NCI-H82 (cell line): ENCODE measurements around the gene ITGA2.
A peak's percentile ranks its signal among the peaks of the same experiment; 100 is the strongest.
"Not testable (repeated sequence)": the region's sequence is repeated elsewhere in the genome, so short reads cannot be mapped to it uniquely, and the experiment has no call there.

Source experiments
- DNase-seq: peaks from one replicate; lab custom pipeline; 2025; lab: John Stamatoyannopoulos, UW

ITGA2 gene

DNA sequence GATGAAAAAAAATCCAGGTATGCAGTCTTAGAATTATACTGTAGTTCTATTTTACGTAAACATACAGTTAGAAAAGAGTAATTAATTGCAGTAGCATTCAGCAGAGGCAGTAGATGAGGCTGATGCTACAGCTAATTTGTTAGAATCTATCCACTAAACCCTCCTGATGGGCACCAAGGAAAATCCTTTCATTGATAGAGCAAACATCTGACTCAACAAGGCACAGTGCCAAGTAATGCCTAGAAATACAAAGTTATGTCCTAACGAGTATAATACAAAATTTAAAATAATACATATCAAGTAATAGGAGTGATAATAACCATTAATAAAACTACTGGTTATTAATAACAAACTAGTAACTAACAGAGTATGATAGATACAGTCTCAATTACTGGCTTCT is 111.5 kb downstream of the ITGA2 start:
- no peak for DNase-seq

DNA sequence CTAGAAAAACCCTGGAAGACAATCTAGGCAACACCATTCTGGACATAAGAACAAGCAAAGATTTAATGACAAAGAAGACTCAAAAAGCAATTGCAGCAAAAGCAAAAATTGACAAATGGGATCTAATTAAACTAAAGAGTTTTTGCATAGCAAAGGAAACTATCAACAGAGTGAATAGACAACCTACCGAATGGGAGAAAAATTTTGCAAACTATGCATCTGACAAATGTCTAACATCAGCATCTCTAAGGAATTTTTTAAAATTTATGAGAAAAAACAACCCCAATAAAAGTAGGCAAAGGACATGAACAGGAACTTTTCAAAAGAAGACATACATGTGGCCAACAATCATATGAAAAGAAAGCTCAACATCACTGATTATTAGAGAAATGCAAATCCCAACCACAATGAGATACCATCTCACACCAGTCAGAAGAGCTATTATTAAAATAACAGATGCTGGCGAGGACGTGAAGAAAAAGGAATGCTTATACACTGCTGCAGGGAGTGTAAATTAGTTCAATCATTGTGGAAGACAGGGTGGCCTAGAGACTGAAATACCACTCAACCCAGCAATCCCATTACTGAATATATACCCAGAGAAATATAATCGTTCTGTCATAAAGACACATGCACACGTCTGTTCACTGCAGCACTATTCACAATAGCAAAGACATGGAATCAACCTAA is 116.6 kb downstream of the ITGA2 start:
- DNase-seq = no peak

DNA sequence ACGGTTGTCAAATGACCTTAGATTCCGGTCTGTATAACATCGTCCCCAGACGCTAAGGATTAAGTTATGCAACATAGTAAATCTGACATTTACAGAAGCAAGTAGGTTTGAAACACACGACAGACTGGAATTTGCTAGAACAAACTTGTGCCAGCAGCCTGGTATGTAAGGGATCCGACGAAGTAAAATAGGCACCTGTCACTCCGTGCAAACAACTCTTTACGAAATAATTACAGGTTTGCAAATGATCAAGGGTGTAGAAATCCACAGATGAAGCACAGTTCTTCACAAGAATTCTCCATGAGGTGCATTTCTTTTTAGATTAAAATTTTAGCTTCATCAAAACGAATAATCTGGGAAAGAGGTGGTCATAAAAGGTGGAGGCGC is 119.9 kb downstream of the ITGA2 start:
- DNase-seq = peak; percentile 17

- peak; percentile 92 for DNase-seq
Observed at GRCh38 chr5:53109443-53110127, 120.4 kb downstream of the ITGA2 start, which contains the start of gene MOCS2. Gene MOCS2 (minus strand): TSS chr5:53109757. CDS start chr5:53107174, 2,583 bp downstream.

- DNase-seq = no peak
Observed at GRCh38 chr5:53110156-53110555, 121.0 kb downstream of the ITGA2 start.

DNA sequence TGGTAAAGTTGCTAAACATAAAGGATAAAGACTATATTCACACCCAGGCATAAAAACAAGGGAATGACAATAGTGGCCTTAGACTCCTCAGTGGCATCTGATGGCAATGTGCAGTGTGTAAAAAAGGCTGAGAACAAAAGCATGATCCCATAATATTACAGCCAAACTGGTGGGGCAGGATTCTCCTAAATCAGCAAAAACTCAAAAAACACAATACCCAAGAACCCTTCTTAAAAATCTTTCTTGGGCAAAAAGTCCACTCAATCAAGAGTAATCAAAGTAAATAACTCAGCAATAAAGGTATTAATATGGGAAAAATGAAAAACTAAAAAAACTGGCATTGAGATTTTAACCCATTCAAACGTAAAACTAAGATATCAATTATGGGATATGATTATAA is 122.0 kb downstream of the ITGA2 start:
- no peak for DNase-seq

- DNase-seq = not testable (repeated sequence)
Observed at GRCh38 chr5:53112307-53112706, 123.2 kb downstream of the ITGA2 start.

DNA sequence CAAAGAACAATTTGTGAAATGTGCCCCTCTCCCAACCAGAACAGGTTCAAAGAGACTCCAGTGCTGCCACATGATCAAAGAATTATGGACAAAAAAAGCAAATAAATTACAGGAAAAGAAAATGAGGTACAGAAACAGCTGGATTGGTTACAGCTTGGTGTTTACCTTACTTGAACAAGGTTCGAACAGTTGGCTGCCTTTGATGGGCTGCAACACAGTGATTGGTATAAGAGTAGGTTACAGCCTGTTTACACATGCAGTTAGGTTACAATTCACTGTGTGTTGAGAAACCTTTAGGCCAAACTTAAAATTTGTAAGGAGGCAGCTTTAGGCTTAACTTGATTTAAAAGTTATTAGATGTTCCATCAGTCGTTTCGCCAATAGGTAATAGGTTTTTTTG is 123.8 kb downstream of the ITGA2 start:
- DNase-seq = no peak

DNA sequence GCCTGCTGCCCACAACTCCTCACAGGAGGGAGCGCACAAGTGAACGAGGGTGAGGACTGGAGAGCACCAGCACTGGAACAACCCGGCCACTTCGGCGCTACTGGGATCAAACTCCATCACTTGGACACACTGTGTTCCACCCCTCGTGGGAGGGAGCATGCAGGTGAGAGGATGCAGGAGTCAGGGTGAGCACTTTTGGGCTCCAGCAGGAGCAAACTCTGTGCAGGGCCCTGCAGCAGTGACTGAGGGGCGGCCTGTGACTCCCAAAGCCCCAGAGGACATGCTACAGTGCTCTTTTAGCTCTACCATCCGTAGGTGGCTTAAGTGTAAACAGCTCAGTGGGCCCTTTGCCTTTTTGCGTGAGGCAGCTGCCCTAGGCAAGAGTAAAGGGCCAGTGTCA is 124.8 kb downstream of the ITGA2 start:
- no peak for DNase-seq

DNA sequence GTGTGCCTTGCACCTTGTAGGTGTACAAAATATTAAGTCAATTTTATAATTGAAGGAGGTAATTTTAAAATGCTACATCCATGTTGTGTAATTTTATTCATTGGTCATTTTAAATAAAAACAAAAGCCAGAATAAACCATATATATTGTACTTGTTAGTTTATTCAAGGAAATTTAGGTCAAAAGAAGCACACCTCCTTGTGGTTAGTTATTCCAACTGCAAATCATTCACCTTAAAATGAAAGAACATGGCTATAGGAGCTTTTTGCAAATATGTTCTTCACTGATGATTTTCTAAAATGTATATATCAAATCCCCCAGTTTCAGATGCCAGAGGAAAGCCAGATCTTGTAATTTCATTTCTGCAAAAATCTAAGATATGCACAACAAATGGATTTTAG is 125.8 kb downstream of the ITGA2 start:
- no peak for DNase-seq

- no peak for DNase-seq
Observed at GRCh38 chr5:53116597-53116996, 127.4 kb downstream of the ITGA2 start.

DNA sequence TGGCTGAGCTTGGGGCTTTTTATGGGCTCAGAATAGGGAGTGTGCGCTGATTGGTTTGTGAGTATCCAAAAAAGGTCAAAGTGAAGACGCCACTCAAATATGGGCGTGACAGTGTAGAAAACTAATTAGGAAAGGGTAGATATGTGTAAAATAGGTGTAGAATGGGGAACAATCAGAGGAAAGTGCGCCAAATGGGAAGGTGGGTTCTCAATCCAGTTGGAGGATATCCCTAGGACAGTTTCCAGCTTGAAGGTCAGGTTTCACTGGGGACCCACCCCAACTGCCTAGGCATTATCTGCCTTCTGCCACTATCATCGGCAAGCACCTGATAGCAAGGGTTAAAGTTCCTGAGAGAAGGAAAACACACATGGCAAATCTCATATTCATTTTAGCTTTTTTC is 129.7 kb downstream of the ITGA2 start:
- DNase-seq = no peak

DNA sequence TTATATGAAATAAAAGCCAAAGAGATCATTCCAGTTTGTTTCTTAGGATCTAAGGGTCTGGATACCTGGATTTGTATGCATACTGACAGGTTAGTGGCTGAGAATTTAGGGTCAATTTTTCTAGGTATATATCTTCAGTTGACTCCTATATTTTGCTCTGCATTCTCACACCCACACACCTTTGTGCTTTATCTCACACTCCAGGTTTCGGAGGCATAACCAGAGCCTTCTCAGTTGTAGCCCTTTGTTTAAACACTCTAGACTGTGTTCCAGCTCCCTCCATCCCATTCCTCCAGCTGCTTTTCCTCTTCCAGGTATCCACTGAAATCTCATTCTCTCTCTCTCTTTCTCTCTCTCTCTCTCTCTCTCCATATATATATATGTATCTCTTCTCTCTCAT is 131.0 kb downstream of the ITGA2 start:
- no peak for DNase-seq

- DNase-seq = no peak
Observed at GRCh38 chr5:53123702-53124101, 134.6 kb downstream of the ITGA2 start.

DNA sequence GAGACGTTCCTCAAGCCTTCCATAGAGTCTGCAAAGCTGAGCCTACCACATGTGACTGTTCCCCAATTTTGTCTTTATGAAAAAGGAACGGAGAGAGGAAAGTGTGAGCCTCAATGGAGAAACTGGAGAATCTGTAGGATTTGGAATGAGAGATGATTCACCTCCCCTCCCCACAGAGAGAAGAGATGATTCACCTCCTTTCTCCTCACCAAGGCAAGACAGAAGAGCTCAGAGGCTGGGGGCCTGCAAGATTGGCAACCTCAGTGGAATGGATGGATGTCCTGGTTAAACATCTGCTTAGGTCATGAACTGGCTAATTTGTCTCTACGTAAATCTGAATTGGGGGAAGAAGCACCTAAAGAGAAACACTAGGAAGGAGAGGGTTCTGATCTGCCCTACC is 137.4 kb downstream of the ITGA2 start:
- DNase-seq = no peak

DNA sequence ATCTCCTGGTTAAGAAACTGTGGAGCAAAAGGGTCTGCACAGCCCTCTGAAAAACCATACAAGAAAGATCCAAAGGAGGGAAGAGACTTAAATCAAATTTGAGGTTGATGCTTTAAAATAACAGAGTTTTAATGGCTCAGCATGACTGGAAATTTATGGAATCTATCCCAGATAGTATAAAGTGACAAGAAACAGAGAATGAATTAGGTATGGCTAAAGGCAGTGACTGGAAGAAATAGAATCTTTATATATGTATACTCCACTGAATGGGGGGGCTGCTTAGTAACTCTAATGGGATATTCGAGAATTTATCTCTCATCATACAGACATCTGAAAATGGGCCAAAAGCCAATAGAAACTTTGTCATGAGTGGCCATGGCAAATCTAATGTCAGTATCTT is 138.0 kb downstream of the ITGA2 start:
- no peak for DNase-seq

GRCh38 chr5:53128481-53128880 is 139.3 kb downstream of the ITGA2 start:
- no peak for DNase-seq

DNA sequence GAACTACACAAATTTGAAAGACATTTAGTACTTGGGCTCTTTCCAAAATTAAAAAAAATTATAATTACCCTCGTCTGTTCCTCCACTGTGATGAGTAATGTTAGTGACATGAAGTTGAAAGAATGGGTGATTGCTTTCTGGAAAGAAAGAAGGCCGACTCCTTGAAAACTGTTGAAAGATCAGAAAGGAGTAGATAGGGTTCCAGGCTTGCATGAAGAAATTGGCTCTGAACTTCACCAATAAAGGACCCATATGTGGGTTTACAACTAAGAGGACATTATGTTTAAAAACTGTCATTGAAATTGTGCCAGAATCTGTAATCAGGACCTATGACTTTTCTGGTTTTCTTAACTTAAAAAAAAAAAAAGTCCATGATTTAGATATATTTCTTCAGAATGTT is 141.1 kb downstream of the ITGA2 start:
- no peak for DNase-seq

DNA sequence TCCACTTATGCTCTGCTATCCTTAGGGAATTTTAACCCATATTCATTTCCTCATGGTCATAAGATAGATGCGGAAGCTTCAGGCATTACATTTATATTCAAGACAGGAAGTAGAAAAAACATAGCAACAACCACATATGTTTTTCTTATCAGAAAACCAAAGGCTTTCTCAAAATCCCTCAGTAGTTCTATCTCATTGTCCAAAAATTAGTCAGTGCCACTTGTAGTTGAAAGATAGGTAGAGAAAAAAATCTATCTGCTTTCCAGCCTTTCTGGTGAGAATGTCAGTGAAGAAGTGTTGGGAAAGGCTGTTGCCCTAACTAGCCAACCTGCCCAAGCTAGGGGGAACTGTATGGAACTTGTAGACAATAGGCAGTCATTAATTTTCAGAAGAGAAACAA is 143.9 kb downstream of the ITGA2 start:
- no peak for DNase-seq
